SIG-M5 (cell line): Measurements from ENCODE around the gene FER.
"Not testable (repeated sequence)": the region's sequence is repeated elsewhere in the genome, so short reads cannot be mapped to it uniquely, and the experiment has no call there.

ENCODE experiments used
- DNase-seq: peaks from one replicate; lab custom pipeline; 2025; lab: John Stamatoyannopoulos, UW

FER gene

GRCh38 chr5:108747774-108748400, at the start of gene FER:
Gene FER, plus strand, starts transcription at chr5:108747897. Its CDS starts 50,286 bp downstream, at chr5:108798183.
- no peak for DNase-seq

GRCh38 chr5:108700388-108700787, 47.3 kb upstream of the FER start:
- not testable (repeated sequence) for DNase-seq

GRCh38 chr5:108700930-108701329, 46.8 kb upstream of the FER start:
- DNase-seq = no peak

- no peak for DNase-seq
These were observed 45.2 kb upstream of the FER start for GRCh38 chr5:108702546-108702945.

GRCh38 chr5:108703313-108703712, 44.4 kb upstream of the FER start:
- no peak for DNase-seq

- no peak for DNase-seq
These were observed 40.6 kb upstream of the FER start for GRCh38 chr5:108707141-108707540.

GRCh38 chr5:108711898-108712297, 35.8 kb upstream of the FER start:
- DNase-seq = no peak

GRCh38 chr5:108715408-108715807, 32.3 kb upstream of the FER start:
- DNase-seq = no peak

- DNase-seq = no peak
These were observed 27.3 kb upstream of the FER start for GRCh38 chr5:108720391-108720790.

GRCh38 chr5:108726446-108727235, 21.1 kb upstream of the FER start:
- DNase-seq = no peak

- no peak for DNase-seq
These were observed 20.5 kb upstream of the FER start for GRCh38 chr5:108727236-108727650.

GRCh38 chr5:108727651-108728565, 19.8 kb upstream of the FER start:
- peak; percentile 32 for DNase-seq

- DNase-seq = no peak
These were observed 19.0 kb upstream of the FER start for GRCh38 chr5:108728566-108729241.

- no peak for DNase-seq
These were observed 18.5 kb upstream of the FER start for GRCh38 chr5:108729242-108729615.

GRCh38 chr5:108730617-108731340, 16.9 kb upstream of the FER start:
- DNase-seq = peak; percentile 40

GRCh38 chr5:108735790-108736189, 11.9 kb upstream of the FER start:
- DNase-seq = no peak

GRCh38 chr5:108736855-108737254, 10.8 kb upstream of the FER start:
- no peak for DNase-seq

GRCh38 chr5:108739376-108739775, 8.3 kb upstream of the FER start:
- DNase-seq = no peak

- DNase-seq = no peak
These were observed 7.8 kb upstream of the FER start for GRCh38 chr5:108739906-108740305.

- no peak for DNase-seq
These were observed 4.4 kb upstream of the FER start for GRCh38 chr5:108743319-108743718.

- DNase-seq = no peak
These were observed 3.9 kb upstream of the FER start for GRCh38 chr5:108743846-108744245.
